IMR-90 (cell line): ENCODE data around the gene MPP2. TPM values are rescaled to one million over a fixed set of nuclear protein-coding genes. Genes with fewer than 3 reads are reported as not detected.

ENCODE experiments used
- ATAC-seq: fragments of 200-7000 bp; cut with Tn5 transposase; 2 replicates; pipeline ENCODE4 v1.9.1; 2020; ENCODE audit warnings: low read depth, mild to moderate bottlenecking, moderate library complexity
- BruUV-seq: library from RNA; stranded (reverse); fragments of 400-500 nt; replicated peaks from 2 replicates; lab custom pipeline; 2021; lab: Mats Ljungman, UMichigan
- CTCF ChIA-PET: fragments of 300-600 bp; formaldehyde crosslinking; extraction: SDS; loops from one replicate; lab custom pipeline; 2021; ENCODE audit warnings: antibody characterized with exemption; lab: Yijun Ruan, JAX
- POLR2A ChIA-PET: fragments of 300-600 bp; sonication (Branson Sonifier 250); formaldehyde crosslinking; loops from one replicate; lab custom pipeline; 2022; ENCODE audit warnings: antibody characterized with exemption; ENCODE audit not compliant: unreplicated experiment; lab: Charles Lee
- DNase-seq: peaks from one replicate; pipeline ENCODE4 v3.0.0; 2013
- H2AFZ ChIP-seq: replicated peaks from 2 replicates; pipeline ENCODE3; 2013; ENCODE audit warnings: low read length, mild to moderate bottlenecking; ENCODE audit not compliant: poor library complexity
- H2AK5ac ChIP-seq: 2 replicates; pipeline ENCODE4 v1.6.1; 2013; ENCODE audit warnings: low read depth, low read length, inconsistent platforms
- H2AK9ac ChIP-seq: replicated peaks from 2 replicates; pipeline ENCODE3; 2013; ENCODE audit warnings: mild to moderate bottlenecking, low read depth, low read length, moderate library complexity; ENCODE audit not compliant: poor library complexity
- H2BK120ac ChIP-seq: 2 replicates; pipeline ENCODE4 v1.6.1; 2013; ENCODE audit warnings: low read depth, low read length, inconsistent platforms
- H2BK15ac ChIP-seq: 3 replicates; pipeline ENCODE4 v1.6.1; 2013; ENCODE audit warnings: low read depth, low read length, inconsistent platforms
- H2BK20ac ChIP-seq: 2 replicates; pipeline ENCODE4 v1.6.1; 2013; ENCODE audit warnings: low read depth, mild to moderate bottlenecking, inconsistent platforms, low read length, moderate library complexity
- H2BK5ac ChIP-seq: 2 replicates; pipeline ENCODE4 v1.6.1; 2013; ENCODE audit warnings: mild to moderate bottlenecking, low read depth, low read length, inconsistent platforms; ENCODE audit not compliant: poor library complexity, severe bottlenecking
- H3K14ac ChIP-seq: replicated peaks from 2 replicates; pipeline ENCODE4 v1.6.1; 2013; ENCODE audit warnings: low read depth, low read length, inconsistent platforms
- H3K18ac ChIP-seq: 2 replicates; pipeline ENCODE4 v1.6.1; 2013; ENCODE audit warnings: low read depth, low read length, control low read depth
- H3K23ac ChIP-seq: 2 replicates; pipeline ENCODE4 v1.6.1; 2013; ENCODE audit warnings: low read depth, low read length, inconsistent platforms
- H3K27ac ChIP-seq: 2 replicates; pipeline ENCODE4 v1.5.1; 2013; ENCODE audit warnings: mild to moderate bottlenecking, control low read depth, low read length; ENCODE audit not compliant: insufficient read depth
- H3K27me3 ChIP-seq: 2 replicates; pipeline ENCODE4 v1.6.1; 2013; ENCODE audit warnings: low read length; ENCODE audit not compliant: control insufficient read depth, insufficient read depth
- H3K36me3 ChIP-seq: 2 replicates; pipeline ENCODE4 v1.6.1; 2013; ENCODE audit warnings: low read length, mixed read lengths; ENCODE audit not compliant: control insufficient read depth, insufficient read depth
- H3K4ac ChIP-seq: 2 replicates; pipeline ENCODE4 v1.6.1; 2013; ENCODE audit warnings: low read depth, low read length, inconsistent platforms
- H3K4me1 ChIP-seq: 2 replicates; pipeline ENCODE4 v1.6.1; 2013; ENCODE audit warnings: low read length, mixed read lengths; ENCODE audit not compliant: control insufficient read depth, insufficient read depth
- H3K4me2 ChIP-seq: 2 replicates; pipeline ENCODE4 v1.6.1; 2013; ENCODE audit warnings: low read depth, mild to moderate bottlenecking, control low read depth, low read length, moderate library complexity
- H3K4me3 ChIP-seq: 2 replicates; pipeline ENCODE4 v1.5.1; 2013; ENCODE audit warnings: low read depth, mild to moderate bottlenecking, control low read depth, low read length, moderate library complexity; ENCODE audit not compliant: insufficient read depth
- H3K56ac ChIP-seq: 2 replicates; pipeline ENCODE4 v1.6.1; 2013; ENCODE audit warnings: low read length, inconsistent platforms; ENCODE audit not compliant: insufficient read depth; ENCODE audit errors: extremely low read depth
- H3K79me1 ChIP-seq, 2 experiments: 2 replicates each; pipeline ENCODE4 v1.6.1; 2013; ENCODE audit warnings: low read length in 2 of 2, inconsistent platforms in 1 of 2, low read depth in 1 of 2
- H3K9ac ChIP-seq: 2 replicates; pipeline ENCODE4 v1.6.1; 2013; ENCODE audit warnings: low read depth, low read length, control low read depth
- H3K9me1 ChIP-seq: 2 replicates; pipeline ENCODE4 v1.6.1; 2013; ENCODE audit warnings: low read length, inconsistent platforms; ENCODE audit not compliant: insufficient read depth
- H3K9me3 ChIP-seq: 2 replicates; pipeline ENCODE4 v1.6.1; 2013; ENCODE audit warnings: low read length; ENCODE audit not compliant: control insufficient read depth, insufficient read depth
- H4K20me1 ChIP-seq: 2 replicates; pipeline ENCODE4 v1.6.1; 2013; ENCODE audit warnings: low read length, inconsistent platforms; ENCODE audit not compliant: insufficient read depth
- H4K5ac ChIP-seq: 2 replicates; pipeline ENCODE4 v1.6.1; 2013; ENCODE audit warnings: mild to moderate bottlenecking, low read depth, low read length, control low read depth
- H4K8ac ChIP-seq, 2 experiments: 2 replicates each; pipeline ENCODE4 v1.6.1; 2013; ENCODE audit warnings: low read depth in 2 of 2, low read length in 2 of 2, control low read depth in 1 of 2, inconsistent platforms in 1 of 2
- H4K91ac ChIP-seq: 2 replicates; pipeline ENCODE4 v1.6.1; 2013; ENCODE audit warnings: low read depth, low read length, inconsistent platforms; ENCODE audit not compliant: insufficient read depth
- BHLHE40 ChIP-seq: fragments of 150-350 bp; IDR thresholded peaks from 2 replicates; pipeline ENCODE4 v1.6.1; 2016; ENCODE audit warnings: mild to moderate bottlenecking, low read depth, low read length
- CEBPB ChIP-seq: IDR thresholded peaks from 2 replicates; pipeline ENCODE4 v1.6.1; 2012; ENCODE audit warnings: low read depth, low read length, improper control_type of control experiment
- CHD1 ChIP-seq: IDR thresholded peaks from 2 replicates; pipeline ENCODE4 v1.6.1; 2012; ENCODE audit warnings: low read depth, low read length, improper control_type of control experiment
- FOS ChIP-seq: fragments of 150-350 bp; IDR thresholded peaks from 2 replicates; pipeline ENCODE4 v1.6.1; 2016; ENCODE audit warnings: low read depth, low read length
- MAFK ChIP-seq: IDR thresholded peaks from 2 replicates; pipeline ENCODE4 v1.6.1; 2012; ENCODE audit warnings: low read depth, low read length, improper control_type of control experiment
- MAZ ChIP-seq: IDR thresholded peaks from 2 replicates; pipeline ENCODE4 v1.6.1; 2012; ENCODE audit warnings: low read depth, mild to moderate bottlenecking, low read length, improper control_type of control experiment, moderate library complexity, borderline replicate concordance
- MXI1 ChIP-seq: IDR thresholded peaks from 2 replicates; pipeline ENCODE4 v1.6.1; 2012; ENCODE audit warnings: low read depth, mild to moderate bottlenecking, low read length, moderate library complexity, borderline replicate concordance
- NFE2L2 ChIP-seq: fragments of 150-350 bp; IDR thresholded peaks from 2 replicates; pipeline ENCODE4 v1.6.1; 2016; ENCODE audit warnings: low read depth, mild to moderate bottlenecking, low read length
- POLR2A ChIP-seq: IDR thresholded peaks from 2 replicates; pipeline ENCODE4 v1.6.1; 2012; ENCODE audit warnings: mild to moderate bottlenecking, low read depth, low read length
- RAD21 ChIP-seq: IDR thresholded peaks from 2 replicates; pipeline ENCODE4 v1.6.1; 2012; ENCODE audit warnings: low read length, improper control_type of control experiment
- RCOR1 ChIP-seq: IDR thresholded peaks from 2 replicates; pipeline ENCODE4 v1.6.1; 2012; ENCODE audit warnings: mild to moderate bottlenecking, low read length, improper control_type of control experiment; ENCODE audit not compliant: insufficient replicate concordance
- RFX5 ChIP-seq: IDR thresholded peaks from 2 replicates; pipeline ENCODE4 v1.8.0; 2012; ENCODE audit warnings: low read depth, mild to moderate bottlenecking, low read length, moderate library complexity
- SMC3 ChIP-seq: fragments of 150-350 bp; IDR thresholded peaks from 2 replicates; pipeline ENCODE4 v1.6.1; 2016; ENCODE audit warnings: low read depth, mild to moderate bottlenecking, antibody characterized with exemption, low read length, moderate library complexity
- USF2 ChIP-seq: fragments of 150-350 bp; IDR thresholded peaks from 2 replicates; pipeline ENCODE4 v1.6.1; 2017; ENCODE audit warnings: mild to moderate bottlenecking, antibody characterized with exemption, low read length, low read depth
- WGBS, 2 experiments: methylation state at CpG; one replicate each; pipeline versions ENCODE4 v1.1.5 to v1.1.7; 2013; ENCODE audit warnings: missing lambda C conversion rate in 2 of 2; ENCODE audit not compliant: insufficient read length in 1 of 2; ENCODE audit errors: extremely low coverage in 2 of 2; 5-methylcytosine and 5-hydroxymethylcytosine counted together
- dilution Hi-C: fragments of 300-500 bp; cut with HindIII; formaldehyde crosslinking; loops from one replicate; pipeline ENCODE4 v1.14.3; 2018; ENCODE audit warnings: low sequenced_read_pairs; ENCODE audit not compliant: unreplicated experiment
- in situ Hi-C: fragments of 300-500 bp; cut with MboI; formaldehyde crosslinking; loops from 3 replicates; pipeline ENCODE4 v1.14.3; 2019; ENCODE audit warnings: low sequenced_read_pairs, inconsistent platforms, mixed read lengths
- intact Hi-C: fragments of 100-400 bp; cut with micrococcal nuclease; formaldehyde crosslinking; loops from 2 replicates; pipeline ENCODE4 v1.10.0; 2022
- polyA plus RNA-seq, 3 experiments: library from polyadenylated mRNA; depleted of rRNA; stranded (reverse); fragments of >200 nt; gene quantifications; 2 replicates each; pipeline ENCODE4 v1.2.3, GENCODE V29; 2012; ENCODE audit warnings: low replicate concordance in 1 of 3
- total RNA-seq: library from RNA; depleted of rRNA; stranded (reverse); fragments of >200 nt; gene quantifications from 2 replicates; pipeline ENCODE4 v1.2.3, GENCODE V29; 2012
- TF ChIP-seq, protein P1 (sequence below): fragments of 150-350 bp; IDR thresholded peaks from 2 replicates; pipeline ENCODE4 v1.6.1; 2016; ENCODE audit warnings: low read depth, mild to moderate bottlenecking, low read length, moderate library complexity, borderline replicate concordance
- TF ChIP-seq, protein P2 (sequence below): conservative IDR thresholded peaks from 2 replicates; pipeline ENCODE4 v1.5.1; 2012; ENCODE audit warnings: mild to moderate bottlenecking, low read depth, low read length, improper control_type of control experiment

The MPP2 gene
- total and polyA plus RNA-seq, 2 of the 4 experiments (the other 2 are of a cell fraction): 3.2 to 3.8 TPM

GRCh38 chr17:43857141-43857540 lies 50.2 kb downstream of the MPP2 start:
- no peak overlapping the region for H3K14ac ChIP-seq
- no peak for DNase-seq
- no peak for TF ChIP-seq CHD1
- TF ChIP-seq POLR2A: no peak
- TF ChIP-seq BHLHE40: no peak
- TF ChIP-seq FOS: no peak
- TF ChIP-seq RAD21: no peak
- TF ChIP-seq MAZ: no peak
- no peak for TF ChIP-seq RFX5
- TF ChIP-seq, protein P1, sequence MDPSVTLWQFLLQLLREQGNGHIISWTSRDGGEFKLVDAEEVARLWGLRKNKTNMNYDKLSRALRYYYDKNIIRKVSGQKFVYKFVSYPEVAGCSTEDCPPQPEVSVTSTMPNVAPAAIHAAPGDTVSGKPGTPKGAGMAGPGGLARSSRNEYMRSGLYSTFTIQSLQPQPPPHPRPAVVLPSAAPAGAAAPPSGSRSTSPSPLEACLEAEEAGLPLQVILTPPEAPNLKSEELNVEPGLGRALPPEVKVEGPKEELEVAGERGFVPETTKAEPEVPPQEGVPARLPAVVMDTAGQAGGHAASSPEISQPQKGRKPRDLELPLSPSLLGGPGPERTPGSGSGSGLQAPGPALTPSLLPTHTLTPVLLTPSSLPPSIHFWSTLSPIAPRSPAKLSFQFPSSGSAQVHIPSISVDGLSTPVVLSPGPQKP: no peak
- no peak for TF ChIP-seq MAFK
- no peak for TF ChIP-seq CEBPB
- no peak for TF ChIP-seq SMC3
- no peak for TF ChIP-seq USF2
- TF ChIP-seq, protein P2, sequence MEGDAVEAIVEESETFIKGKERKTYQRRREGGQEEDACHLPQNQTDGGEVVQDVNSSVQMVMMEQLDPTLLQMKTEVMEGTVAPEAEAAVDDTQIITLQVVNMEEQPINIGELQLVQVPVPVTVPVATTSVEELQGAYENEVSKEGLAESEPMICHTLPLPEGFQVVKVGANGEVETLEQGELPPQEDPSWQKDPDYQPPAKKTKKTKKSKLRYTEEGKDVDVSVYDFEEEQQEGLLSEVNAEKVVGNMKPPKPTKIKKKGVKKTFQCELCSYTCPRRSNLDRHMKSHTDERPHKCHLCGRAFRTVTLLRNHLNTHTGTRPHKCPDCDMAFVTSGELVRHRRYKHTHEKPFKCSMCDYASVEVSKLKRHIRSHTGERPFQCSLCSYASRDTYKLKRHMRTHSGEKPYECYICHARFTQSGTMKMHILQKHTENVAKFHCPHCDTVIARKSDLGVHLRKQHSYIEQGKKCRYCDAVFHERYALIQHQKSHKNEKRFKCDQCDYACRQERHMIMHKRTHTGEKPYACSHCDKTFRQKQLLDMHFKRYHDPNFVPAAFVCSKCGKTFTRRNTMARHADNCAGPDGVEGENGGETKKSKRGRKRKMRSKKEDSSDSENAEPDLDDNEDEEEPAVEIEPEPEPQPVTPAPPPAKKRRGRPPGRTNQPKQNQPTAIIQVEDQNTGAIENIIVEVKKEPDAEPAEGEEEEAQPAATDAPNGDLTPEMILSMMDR: no peak
- TF ChIP-seq NFE2L2: no peak
- no peak for TF ChIP-seq MXI1
- TF ChIP-seq RCOR1: no peak
- H2AK9ac ChIP-seq: no peak overlapping the region
- no peak overlapping the region for H2BK20ac ChIP-seq
- H4K20me1 ChIP-seq: no peaks in the 10 kb centered on the region
- H2AK5ac ChIP-seq: no peak overlapping the region
- no peak overlapping the region for H4K5ac ChIP-seq
- H3K4me2 ChIP-seq: no peak overlapping the region
- no peaks in the 10 kb centered on the region for H3K9me1 ChIP-seq
- 52% methylated on average over 3 of the region's 5 CpGs; no CpG with 5 or more reads in 1 of the 2 experiments for WGBS, 2 experiments
- H3K4me1 ChIP-seq: no peaks in the 10 kb centered on the region
- H3K23ac ChIP-seq: no peak overlapping the region
- no peak overlapping the region for H4K8ac ChIP-seq
- peaks cover 96% of the 10 kb centered on the region for H3K27me3 ChIP-seq
- no TSS peak for BruUV-seq
- no peak overlapping the region for H3K4me3 ChIP-seq
- ChIA-PET CTCF (interaction anchor here (4.2 kb wide), 1 partner anchor 11 kb away, joined by 21 read pairs; no protein-coding TSS in a partner anchor), POLR2A (no interaction called here)
- intact Hi-C loops: no loop called here
- no peaks in the 10 kb centered on the region for H3K36me3 ChIP-seq
- no peak overlapping the region for H2BK120ac ChIP-seq
- no peaks in the 10 kb centered on the region for H3K9me3 ChIP-seq
- H2AFZ ChIP-seq: no peak overlapping the region
- no peak overlapping the region for H3K9ac ChIP-seq
- no peak overlapping the region for H3K4ac ChIP-seq
- H2BK15ac ChIP-seq: no peak overlapping the region
- in situ Hi-C loops: no loop called here
- no peak overlapping the region for H3K18ac ChIP-seq
- H2BK5ac ChIP-seq: no peak overlapping the region
- H3K27ac ChIP-seq: no peak overlapping the region
- no peak overlapping the region for H3K56ac ChIP-seq
- dilution Hi-C loops: no loop called here
- ATAC-seq: no peak
- H4K91ac ChIP-seq: no peak overlapping the region
- H3K79me1 ChIP-seq: no peaks in the 10 kb centered on the region
